ENCODE results near the gene BPIFB6.

The BPIFB6 gene

DNA sequence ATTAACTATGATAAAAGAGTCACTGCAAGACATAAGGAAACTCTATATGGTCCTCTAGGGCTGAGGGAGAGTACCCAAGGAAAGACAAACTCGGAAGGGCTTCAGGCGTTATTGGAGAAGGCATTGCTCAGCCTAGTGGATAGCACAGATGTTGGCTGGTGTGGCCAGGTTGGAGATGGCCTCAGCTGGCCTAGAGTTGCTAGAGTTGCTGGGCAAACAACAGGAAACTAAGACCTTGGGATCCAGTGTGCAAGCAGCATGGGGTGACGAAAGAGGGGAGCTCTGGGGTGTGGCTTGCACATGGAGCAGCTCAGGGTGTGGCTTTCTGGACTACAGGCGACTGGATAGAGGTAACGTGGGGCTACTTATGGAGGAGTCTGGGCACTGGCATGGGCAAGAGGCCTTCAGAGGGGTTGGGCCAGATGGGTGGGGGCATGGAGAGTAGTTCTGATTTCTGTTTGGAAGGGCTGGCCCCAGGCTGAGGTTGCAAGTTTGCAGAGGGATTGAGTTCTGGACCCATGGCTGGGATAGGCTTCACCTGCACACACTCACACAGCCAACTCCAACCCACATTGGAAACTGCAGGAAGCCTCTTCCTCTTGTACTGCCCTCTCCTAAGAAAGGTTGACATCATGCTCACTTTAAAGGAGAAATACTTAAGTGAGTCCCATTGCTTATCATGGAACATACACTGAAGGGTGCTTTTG is 5.2 kb upstream of the BPIFB6 start:
- TF ChIP-seq GATA2 (IDR thresholded peaks at IDR 0.05; ENCODE audit: low read depth, low read length) (no peak), GATA3 (IDR thresholded peaks at IDR 0.05; ENCODE audit: low read depth, low read length) (no peak)

DNA sequence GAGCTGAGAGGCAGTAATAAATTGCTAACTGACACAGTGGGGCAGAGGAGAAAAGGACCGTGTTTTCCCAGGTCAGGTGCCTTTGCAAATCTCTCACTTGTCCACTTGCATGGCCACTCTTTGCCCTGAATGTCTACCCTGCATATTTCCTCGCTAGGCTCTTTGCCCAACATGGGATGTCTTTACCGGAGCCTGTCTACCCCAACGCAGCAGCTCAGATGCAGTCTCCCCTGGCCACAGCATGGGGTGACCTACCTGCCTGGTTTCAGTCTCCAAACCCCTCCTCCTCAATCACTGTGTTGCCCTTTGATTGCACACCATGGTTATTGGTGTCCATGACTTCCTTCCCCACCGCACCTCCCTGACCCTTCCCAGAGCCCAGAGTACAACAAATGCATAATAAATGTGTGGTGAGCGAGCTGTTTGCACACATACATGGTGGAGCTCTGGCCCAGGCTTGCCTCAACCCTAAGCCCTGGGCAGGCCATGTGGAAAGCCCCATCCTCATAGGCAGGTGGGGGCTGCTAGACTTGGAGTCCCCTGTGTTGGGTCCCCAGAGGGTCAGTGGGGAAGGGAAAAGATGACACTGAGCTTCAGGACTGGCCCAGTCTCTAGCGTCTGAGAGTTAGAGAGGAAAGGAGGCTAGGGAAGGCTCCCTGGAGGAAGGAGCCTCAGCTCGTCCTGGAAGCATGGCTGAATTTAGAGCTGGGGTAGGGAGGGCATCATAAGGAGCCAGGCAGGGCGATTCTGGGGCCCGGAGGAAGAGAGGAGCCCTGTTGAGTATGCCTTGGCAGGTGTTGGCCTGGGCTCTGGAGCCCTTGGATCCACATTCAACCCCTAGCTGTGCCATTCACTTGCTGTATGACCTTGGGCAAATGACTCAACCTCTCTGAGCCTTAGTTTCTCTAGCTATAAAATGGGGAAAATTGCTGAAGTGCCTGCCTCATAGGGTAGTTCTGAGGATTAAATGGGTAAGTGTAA is 4.4 kb upstream of the BPIFB6 start:
- TF ChIP-seq GATA2 (IDR thresholded peaks at IDR 0.05; ENCODE audit: low read depth, low read length) = no peak

DNA sequence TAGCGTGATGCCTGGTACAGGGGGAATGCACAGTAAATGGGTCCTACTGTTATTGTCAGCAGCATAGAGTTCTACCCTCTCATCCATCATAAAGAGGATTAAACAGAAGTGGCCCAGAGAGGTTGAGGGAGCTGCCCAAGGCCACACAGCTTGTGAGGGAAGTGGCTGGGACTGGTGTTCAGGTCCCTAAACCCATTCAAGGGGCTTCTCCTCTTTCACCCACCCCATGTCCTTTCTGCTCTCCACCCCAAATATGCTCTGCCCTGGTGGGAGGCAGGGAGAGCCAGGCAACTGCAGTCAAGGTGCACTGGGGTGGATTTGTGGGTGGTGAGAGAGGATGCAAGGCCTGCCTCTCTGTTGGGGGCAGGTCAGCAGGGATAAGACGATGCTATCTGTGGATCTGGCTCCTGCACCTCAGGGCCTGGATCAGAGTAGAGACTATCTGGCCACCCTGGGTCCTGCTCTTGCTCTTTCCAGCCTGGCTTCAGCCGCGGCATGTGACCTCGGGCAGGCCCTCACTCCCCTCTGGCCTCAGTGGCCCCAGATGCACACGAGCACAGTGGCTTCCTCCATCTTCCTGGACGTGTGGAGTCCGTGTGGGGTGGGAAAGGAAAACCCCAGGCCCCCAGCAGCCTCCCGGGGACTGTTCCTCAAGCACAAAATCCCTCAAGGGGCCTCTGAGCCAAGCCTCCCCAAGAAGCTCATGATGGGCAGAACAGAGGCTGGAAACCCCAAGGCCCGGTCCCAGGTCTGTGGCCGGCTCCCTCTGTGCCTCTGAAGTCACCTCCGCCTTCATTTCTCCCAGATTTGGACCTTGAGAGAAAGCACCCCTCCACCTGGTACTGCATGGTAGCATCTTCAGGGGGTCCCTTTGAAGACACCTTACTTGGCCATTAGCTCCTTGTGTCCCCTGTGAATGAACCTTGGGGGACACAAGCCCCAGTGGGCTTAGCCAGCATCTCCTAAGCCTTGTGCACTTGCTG is 3.4 kb upstream of the BPIFB6 start:
- TF ChIP-seq GATA2 (IDR thresholded peaks at IDR 0.05; ENCODE audit: low read depth, low read length) = no peak
- TF ChIP-seq GATA3 (IDR thresholded peaks at IDR 0.05; ENCODE audit: low read depth, low read length) = no peak

DNA sequence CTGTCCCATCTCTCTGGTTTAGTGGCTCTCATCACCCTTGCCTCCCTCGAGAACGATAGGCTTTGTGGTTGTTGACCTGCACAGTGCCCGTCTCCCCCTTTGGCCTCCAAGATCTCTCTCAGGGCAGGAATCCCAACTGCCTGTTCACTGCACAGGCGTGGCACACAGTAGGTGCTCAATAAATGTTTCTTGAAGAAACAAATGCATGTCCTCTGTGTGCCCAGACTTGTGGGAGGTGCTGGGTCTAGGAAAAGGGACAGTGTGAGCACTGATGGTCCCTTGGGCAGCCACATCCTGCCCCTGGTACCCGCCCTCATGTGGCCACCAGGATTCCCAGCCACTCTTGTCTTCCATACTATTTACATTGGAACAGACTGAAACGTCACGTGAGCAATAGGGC is 2.6 kb upstream of the BPIFB6 start:
- TF ChIP-seq GATA3 (IDR thresholded peaks at IDR 0.05; ENCODE audit: low read depth, low read length) (no peak), GATA2 (IDR thresholded peaks at IDR 0.05; ENCODE audit: low read depth, low read length) (no peak)

GRCh38 chr20:33030076-33030475 is 1.4 kb upstream of the BPIFB6 start:
- no peak for TF ChIP-seq GATA2 (IDR thresholded peaks at IDR 0.05; ENCODE audit: low read depth, low read length)
- TF ChIP-seq GATA3 (IDR thresholded peaks at IDR 0.05; ENCODE audit: low read depth, low read length) = no peak

- TF ChIP-seq GATA2 (IDR thresholded peaks at IDR 0.05; ENCODE audit: low read depth, low read length) (no peak), GATA3 (IDR thresholded peaks at IDR 0.05; ENCODE audit: low read depth, low read length) (no peak)
Observed at GRCh38 chr20:33030569-33030968, 879 bp upstream of the BPIFB6 start.

- TF ChIP-seq GATA3 (IDR thresholded peaks at IDR 0.05; ENCODE audit: low read depth, low read length) (no peak), GATA2 (IDR thresholded peaks at IDR 0.05; ENCODE audit: low read depth, low read length) (no peak)
Observed at GRCh38 chr20:33032555-33032954, 1.1 kb downstream of the BPIFB6 start.

DNA sequence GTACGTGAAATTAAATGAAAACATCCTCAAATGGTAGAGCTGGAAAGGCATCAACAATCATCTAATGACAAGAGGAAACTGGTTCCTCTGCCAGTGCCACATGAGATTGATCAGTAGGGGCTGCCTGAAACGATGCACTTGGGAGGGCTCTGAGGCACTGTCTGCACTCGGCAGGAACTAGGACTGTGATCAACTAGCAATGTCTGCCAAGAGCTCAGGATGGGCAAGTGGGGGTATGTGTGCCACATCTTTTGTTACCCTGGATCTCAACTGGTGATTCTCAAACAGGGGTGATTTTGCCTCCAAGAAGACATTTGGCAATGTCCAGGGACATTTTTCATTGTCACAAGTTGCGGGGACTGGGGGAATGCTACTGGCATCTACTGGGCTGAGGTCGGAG is 1.9 kb downstream of the BPIFB6 start:
- no peak for TF ChIP-seq GATA3 (IDR thresholded peaks at IDR 0.05; ENCODE audit: low read depth, low read length)

- TF ChIP-seq GATA3 (IDR thresholded peaks at IDR 0.05; ENCODE audit: low read depth, low read length) (no peak), GATA2 (IDR thresholded peaks at IDR 0.05; ENCODE audit: low read depth, low read length) (no peak)
Observed at GRCh38 chr20:33034115-33034514, 2.7 kb downstream of the BPIFB6 start.

GRCh38 chr20:33034901-33035492 is 3.5 kb downstream of the BPIFB6 start:
- TF ChIP-seq GATA3 (IDR thresholded peaks at IDR 0.05; ENCODE audit: low read depth, low read length) (no peak), GATA2 (IDR thresholded peaks at IDR 0.05; ENCODE audit: low read depth, low read length) (no peak)

GRCh38 chr20:33037456-33037855 is 6.0 kb downstream of the BPIFB6 start:
- TF ChIP-seq GATA2 (IDR thresholded peaks at IDR 0.05; ENCODE audit: low read depth, low read length) (no peak), GATA3 (IDR thresholded peaks at IDR 0.05; ENCODE audit: low read depth, low read length) (no peak)

DNA sequence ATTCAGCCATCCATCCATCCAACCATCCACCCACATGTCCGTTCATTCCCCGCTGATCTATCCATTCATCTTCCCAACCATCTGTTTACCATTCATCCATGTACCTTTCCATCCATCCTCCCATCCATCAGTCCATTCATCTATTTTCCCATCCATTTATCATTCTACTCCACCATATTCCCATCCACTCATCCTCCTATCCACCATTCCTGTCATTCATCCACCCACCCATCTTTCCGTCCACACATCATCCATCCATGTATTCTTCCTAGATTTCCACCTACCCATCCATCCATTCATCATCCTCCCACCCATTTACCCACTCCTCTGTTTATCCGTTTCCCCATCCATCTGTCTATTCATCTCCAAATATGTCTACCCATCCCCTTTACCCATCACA is 6.8 kb downstream of the BPIFB6 start:
- TF ChIP-seq GATA2 (IDR thresholded peaks at IDR 0.05; ENCODE audit: low read depth, low read length) (no peak), GATA3 (IDR thresholded peaks at IDR 0.05; ENCODE audit: low read depth, low read length) (no peak)

DNA sequence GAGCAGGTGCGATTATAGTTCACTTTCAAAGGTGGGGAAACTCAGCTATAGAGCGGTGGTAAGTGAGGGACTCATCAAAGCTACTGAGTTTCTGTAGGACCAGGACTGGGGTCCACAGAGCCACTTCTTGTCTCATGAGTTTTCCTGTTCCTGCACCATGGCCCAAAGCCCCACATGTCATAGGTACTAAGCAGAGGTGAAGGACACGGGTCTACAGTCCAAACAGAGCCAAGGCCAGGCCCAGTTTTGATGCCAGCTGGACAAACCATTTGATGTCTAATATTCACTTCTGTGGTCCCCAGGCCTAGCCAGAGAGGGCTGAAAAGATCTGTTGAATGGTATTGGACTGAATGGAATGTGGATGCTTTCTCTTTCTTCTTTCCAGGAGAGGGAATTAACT is 11.0 kb downstream of the BPIFB6 start:
- TF ChIP-seq GATA3 (IDR thresholded peaks at IDR 0.05; ENCODE audit: low read depth, low read length) (no peak), GATA2 (IDR thresholded peaks at IDR 0.05; ENCODE audit: low read depth, low read length) (no peak)

Measured in SH-SY5Y (cell line).